ENCODE data around the gene OPHN1.
"Not testable (repeated sequence)": the region's sequence is repeated elsewhere in the genome, so short reads cannot be mapped to it uniquely, and the experiment has no call there.

OPHN1 gene

GRCh38 chrX:68421636-68422035, 11.7 kb downstream of the OPHN1 start:
- DNase-seq (ENCODE audit: low spot score) = no peak

DNA sequence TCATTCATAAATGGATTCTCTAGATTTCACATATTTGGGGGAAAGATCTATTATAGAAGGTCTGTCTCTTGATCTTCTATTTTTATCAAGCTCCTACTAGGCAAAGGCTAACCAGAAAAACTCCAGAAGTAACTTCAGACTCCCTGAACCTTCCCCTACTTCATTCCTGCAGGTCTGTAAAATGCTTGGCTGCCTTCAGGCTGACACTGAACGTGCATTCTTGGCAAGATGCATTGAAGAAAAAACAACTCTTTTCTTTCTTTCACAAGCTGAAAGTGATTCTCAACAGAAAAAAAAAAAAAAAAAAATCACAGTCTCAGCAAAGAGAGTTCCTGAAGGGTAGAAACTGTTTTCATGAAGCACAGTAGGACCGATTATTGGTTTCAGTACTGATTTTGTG, 12.7 kb downstream of the OPHN1 start:
- no peak for DNase-seq (ENCODE audit: low spot score)

GRCh38 chrX:68419975-68420374, 13.3 kb downstream of the OPHN1 start:
- DNase-seq (ENCODE audit: low spot score) = no peak

DNA sequence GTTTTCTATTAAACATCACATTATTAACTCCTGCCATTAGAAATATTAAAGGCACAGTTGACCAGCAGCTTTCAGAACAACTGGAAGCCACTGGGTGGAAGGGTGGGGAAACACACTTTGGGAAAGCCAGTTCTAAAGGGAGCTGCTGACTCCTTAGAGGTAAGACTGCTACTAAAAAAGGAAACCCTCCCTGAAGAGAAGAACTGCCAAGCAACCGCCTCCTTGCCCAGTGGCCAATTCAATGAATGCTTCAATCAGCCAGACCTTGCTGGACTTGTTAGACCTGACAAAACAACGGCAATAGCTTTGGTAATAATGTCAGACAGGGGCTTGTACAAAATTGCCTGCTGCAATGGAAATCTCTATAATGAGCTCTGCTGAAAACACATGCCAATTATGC, 15.6 kb downstream of the OPHN1 start:
- DNase-seq (ENCODE audit: low spot score) = no peak

DNA sequence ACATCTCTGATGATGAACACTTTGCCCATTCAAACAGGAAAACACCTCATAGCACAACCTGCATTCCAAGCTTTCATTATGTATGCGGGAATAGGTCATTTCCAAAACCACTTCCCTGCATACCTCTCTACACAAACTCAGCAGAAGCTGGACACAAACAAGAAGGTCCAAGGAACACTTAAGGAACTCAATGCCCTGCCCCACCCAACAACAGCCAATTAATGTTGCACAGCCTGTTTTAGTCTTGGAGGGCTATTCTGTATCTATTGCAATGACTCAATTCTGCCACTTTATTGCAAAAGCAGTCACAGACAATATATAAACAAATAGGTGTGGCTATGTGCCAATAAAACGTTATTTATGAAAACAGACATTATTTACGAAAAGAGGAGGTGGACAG, 16.7 kb downstream of the OPHN1 start:
- no peak for DNase-seq (ENCODE audit: low spot score)

- no peak for DNase-seq (ENCODE audit: low spot score)
These were observed 18.0 kb downstream of the OPHN1 start for GRCh38 chrX:68415316-68415715.

DNA sequence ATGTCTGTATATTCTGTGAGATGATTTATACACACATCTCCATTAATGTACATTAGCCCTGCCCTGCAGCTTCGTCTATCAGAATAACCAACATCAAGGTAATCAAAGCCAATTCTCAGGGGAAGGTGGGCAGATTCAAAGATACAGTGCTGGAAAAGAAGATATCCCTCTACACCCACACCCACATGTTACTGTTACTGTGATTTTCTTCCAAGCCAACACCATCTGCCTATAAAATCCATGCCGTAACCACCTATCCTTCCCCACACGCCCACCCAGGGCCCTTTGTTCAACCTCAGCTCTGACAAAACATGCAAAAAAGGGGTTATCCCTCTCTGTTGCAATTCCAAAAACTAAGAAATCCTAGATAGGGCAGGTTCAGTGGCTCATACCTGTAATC, 20.0 kb downstream of the OPHN1 start:
- no peak for DNase-seq (ENCODE audit: low spot score)

GRCh38 chrX:68411729-68412128, 21.6 kb downstream of the OPHN1 start:
- no peak for DNase-seq (ENCODE audit: low spot score)

GRCh38 chrX:68409194-68409593, 24.1 kb downstream of the OPHN1 start:
- no peak for DNase-seq (ENCODE audit: low spot score)

- DNase-seq (ENCODE audit: low spot score) = no peak
These were observed 29.8 kb downstream of the OPHN1 start for GRCh38 chrX:68403522-68403921.

GRCh38 chrX:68403038-68403437, 30.3 kb downstream of the OPHN1 start:
- DNase-seq (ENCODE audit: low spot score) = no peak

- no peak for DNase-seq (ENCODE audit: low spot score)
These were observed 31.2 kb downstream of the OPHN1 start for GRCh38 chrX:68402094-68402493.

DNA sequence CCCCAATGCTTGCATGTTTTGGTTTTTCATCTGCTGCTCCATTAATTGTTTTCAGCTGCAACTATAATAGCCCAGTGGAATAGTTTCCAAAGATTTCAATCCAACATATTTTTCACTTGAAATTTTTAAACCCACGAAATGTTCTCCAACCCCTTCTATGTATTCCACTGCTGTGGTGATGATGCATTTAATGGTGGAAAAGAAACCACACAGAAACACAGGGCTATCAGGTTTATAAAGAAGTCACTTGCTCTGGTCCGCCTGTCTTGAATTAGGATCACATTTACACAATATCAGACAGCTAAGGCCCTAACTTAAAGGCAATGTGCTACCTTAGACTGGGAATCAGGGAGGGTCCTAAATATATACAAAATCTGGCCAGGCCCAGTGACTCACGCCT, 35.0 kb downstream of the OPHN1 start:
- no peak for DNase-seq (ENCODE audit: low spot score)

DNA sequence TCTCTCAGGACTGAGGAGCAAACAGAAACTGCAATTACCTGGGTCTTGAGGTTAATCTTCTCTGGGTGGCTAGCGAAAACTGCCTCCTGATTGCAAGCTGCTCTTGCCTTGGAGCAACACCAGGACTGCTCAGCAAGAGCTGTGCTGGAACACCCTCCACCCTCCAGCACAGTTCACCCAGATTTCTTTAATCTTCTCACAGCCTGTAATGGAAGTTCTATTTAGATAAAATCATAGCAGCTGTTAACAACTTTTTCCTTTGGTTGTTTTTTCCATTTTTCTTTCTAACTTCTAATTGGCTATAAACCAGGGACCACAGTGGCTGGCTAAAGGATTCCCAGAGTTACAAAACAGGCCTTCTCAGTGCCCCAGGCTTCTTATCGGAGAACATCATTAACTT, 36.3 kb downstream of the OPHN1 start:
- DNase-seq (ENCODE audit: low spot score) = no peak

- not testable (repeated sequence) for DNase-seq (ENCODE audit: low spot score)
These were observed 43.8 kb downstream of the OPHN1 start for GRCh38 chrX:68389419-68389960.

DNA sequence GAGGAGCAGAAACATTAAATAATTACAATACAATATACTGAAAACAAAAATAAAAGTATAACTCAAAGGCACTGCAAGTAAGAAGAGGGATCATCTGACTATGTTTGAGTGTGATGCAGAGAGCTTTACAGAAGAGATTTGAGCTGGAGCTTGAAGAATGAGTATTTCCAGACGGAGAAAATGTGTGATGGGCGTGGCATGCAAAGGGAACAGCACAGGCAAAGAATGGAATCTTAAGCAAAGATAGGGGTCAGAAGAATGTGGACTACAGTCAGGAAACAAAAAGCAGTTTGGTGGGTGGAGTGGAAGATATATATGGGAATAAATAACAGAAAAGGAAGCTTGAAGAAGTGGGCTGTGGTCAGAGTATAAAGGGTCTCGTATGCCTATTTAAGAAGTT, 45.5 kb downstream of the OPHN1 start:
- DNase-seq (ENCODE audit: low spot score) = no peak

DNA sequence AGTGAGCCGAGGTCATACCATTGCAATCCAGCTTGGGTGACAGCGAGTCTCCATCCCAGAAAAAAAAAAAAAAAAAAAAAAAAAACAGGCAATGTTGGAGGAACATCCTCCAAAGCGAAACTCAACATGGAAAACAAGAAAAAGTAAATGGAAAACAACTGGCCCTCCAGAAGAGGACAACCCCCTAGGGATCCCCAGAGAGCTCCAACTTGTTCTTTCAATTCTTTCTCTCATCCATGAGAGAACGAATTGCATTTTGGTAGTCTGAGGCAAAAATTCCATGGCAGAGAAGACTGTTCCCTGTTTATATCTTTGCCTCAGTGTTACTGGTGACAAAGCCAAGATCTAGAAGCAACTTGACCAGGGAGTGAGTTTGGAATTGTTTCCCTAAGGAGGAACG, 49.8 kb downstream of the OPHN1 start:
- no peak for DNase-seq (ENCODE audit: low spot score)

DNA sequence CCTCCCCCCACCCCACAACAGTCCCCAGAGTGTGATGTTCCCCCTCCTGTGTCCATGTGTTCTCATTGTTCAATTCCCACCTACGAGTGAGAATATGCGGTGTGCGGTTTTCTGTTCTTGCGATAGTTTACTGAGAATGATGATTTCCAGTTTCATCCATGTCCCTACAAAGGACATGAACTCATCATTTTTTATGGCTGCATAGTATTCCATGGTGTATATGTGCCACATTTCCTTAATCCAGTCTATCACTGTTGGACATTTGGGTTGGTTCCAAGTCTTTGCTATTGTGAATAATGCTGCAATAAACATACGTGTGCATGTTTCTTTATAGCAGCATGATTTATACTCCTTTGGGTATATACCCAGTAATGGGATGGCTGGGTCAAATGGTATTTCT, 55.7 kb downstream of the OPHN1 start:
- DNase-seq (ENCODE audit: low spot score) = not testable (repeated sequence)

GRCh38 chrX:68376373-68376772, 56.9 kb downstream of the OPHN1 start:
- DNase-seq (ENCODE audit: low spot score) = no peak

GRCh38 chrX:68375803-68376202, 57.5 kb downstream of the OPHN1 start:
- DNase-seq (ENCODE audit: low spot score) = no peak

GRCh38 chrX:68372665-68373064, 60.6 kb downstream of the OPHN1 start:
- DNase-seq (ENCODE audit: low spot score) = no peak

DNA sequence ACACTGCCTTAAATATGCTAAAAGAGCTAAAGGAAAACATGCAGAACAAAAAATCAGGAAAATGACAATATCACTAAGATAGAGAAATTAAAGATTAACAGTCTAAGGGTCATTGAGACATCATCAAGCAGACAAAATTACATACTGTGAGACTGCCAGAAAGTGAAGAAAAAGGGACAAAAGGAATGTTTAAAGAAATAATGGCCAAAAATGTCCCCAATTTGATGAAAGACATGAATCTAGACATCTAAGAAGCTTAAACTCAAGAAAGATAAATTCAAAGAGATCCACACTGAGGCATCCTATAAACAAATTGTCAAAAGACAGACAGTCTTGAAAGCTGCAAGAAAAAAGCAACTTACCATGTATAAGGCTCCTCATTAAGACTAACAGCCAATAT, 63.7 kb downstream of the OPHN1 start:
- no peak for DNase-seq (ENCODE audit: low spot score)

DNA sequence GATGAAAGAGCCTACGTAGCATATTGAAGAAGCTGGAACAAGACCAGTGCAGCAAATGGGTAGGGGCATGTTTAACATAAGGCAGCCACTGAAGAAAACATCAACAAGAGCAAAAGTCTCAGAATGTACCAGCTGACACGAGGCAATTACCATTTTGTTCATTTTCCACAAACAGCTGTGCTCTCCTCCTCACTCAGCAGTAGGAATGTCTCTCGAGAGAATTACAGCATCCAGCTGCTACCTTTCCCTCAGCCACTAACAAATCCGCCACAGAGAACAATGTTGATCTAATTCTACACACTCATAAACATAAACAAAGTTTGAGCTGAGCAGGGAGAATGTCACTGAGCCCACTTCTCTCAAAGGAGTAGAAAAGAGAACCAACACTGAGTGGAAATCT, 68.0 kb downstream of the OPHN1 start:
- DNase-seq (ENCODE audit: low spot score) = no peak

DNA sequence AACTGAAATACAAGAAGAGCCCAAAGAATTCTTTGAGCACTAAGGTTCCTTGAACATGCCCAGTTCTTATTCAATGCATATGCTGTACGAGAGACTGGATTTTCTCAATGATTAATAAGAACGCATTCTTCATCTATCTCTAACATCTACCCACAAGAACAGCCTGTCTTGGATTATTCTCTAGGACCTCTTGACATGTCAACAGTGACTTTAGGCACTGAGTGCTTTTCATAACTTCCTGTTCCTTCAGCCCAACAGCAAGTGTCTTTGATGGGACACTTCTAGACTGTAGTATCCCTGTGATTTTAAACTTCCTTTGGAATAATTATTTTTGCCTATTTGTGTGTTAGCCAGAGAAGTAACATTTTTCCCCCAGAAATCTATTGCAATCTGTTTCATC, 69.3 kb downstream of the OPHN1 start:
- no peak for DNase-seq (ENCODE audit: low spot score)

DNA sequence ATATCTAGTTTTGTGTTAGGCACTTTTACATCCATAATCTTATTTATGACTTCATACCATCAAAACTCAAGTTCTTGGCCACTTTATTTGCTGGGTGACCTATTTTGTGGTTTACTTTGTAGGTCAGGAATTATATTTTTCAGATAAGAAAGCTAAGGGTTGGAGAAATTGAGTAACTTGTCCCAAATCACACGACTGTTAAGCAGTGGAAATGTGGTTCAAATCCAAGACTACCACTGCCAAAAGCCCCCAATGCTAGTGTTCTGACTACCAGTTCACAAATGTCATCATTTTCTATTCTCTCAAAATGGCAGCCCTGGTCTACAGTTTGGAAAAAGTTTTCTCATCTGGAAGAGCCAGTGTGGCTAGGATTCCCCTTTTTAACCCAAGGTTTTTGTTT, 74.6 kb downstream of the OPHN1 start:
- DNase-seq (ENCODE audit: low spot score) = no peak
